Measurements from ENCODE around the gene C4orf50.

The C4orf50 gene

GRCh38 chr4:5967783-5968182, 50.4 kb downstream of the C4orf50 start:
- H3K4me3 ChIP-seq (ENCODE audit: low read length), result no peak overlapping the region
- no peak for DNase-seq (ENCODE audit: low read depth)
- TF ChIP-seq CTCF (IDR thresholded peaks at IDR 0.05; ENCODE audit: insufficient read depth, low read depth, low read length, missing control alignments), result no peak

- TF ChIP-seq CTCF (IDR thresholded peaks at IDR 0.05; ENCODE audit: insufficient read depth, low read depth, low read length, missing control alignments), result no peak
- no peak overlapping the region for H3K4me3 ChIP-seq (ENCODE audit: low read length)
- no peak for DNase-seq (ENCODE audit: low read depth)
Observed at GRCh38 chr4:5965225-5965624, 53.0 kb downstream of the C4orf50 start.

- TF ChIP-seq CTCF (IDR thresholded peaks at IDR 0.05; ENCODE audit: insufficient read depth, low read depth, low read length, missing control alignments), result no peak
- H3K4me3 ChIP-seq (ENCODE audit: low read length), result no peak overlapping the region
- DNase-seq (ENCODE audit: low read depth), result no peak
Observed at GRCh38 chr4:5964030-5964429, 54.2 kb downstream of the C4orf50 start.

GRCh38 chr4:5963611-5964010, 54.6 kb downstream of the C4orf50 start:
- H3K4me3 ChIP-seq (ENCODE audit: low read length), result no peak overlapping the region
- DNase-seq (ENCODE audit: low read depth), result no peak
- TF ChIP-seq CTCF (IDR thresholded peaks at IDR 0.05; ENCODE audit: insufficient read depth, low read depth, low read length, missing control alignments), result no peak

- no peak for TF ChIP-seq CTCF (IDR thresholded peaks at IDR 0.05; ENCODE audit: insufficient read depth, low read depth, low read length, missing control alignments)
- no peak overlapping the region for H3K4me3 ChIP-seq (ENCODE audit: low read length)
- no peak for DNase-seq (ENCODE audit: low read depth)
Observed at GRCh38 chr4:5962416-5962815, 55.8 kb downstream of the C4orf50 start.

- no peak for DNase-seq (ENCODE audit: low read depth)
- no peak for TF ChIP-seq CTCF (IDR thresholded peaks at IDR 0.05; ENCODE audit: insufficient read depth, low read depth, low read length, missing control alignments)
- no peak overlapping the region for H3K4me3 ChIP-seq (ENCODE audit: low read length)
Observed at GRCh38 chr4:5960252-5960880, 57.9 kb downstream of the C4orf50 start.

Measured in epithelial cell of esophagus (primary cell).